Trophoblast cell (in vitro differentiated cells and primary cell): ENCODE data around the gene PAX5.

Experiments
- DNase-seq, 2 donors: peaks; one replicate each; pipeline ENCODE4 v3.0.0-alpha.2; 2016
- H2AFZ ChIP-seq: 2 replicates; pipeline ENCODE4 v1.6.1; 2013; ENCODE audit warnings: low read length, moderate library complexity, mild to moderate bottlenecking; ENCODE audit not compliant: insufficient read depth, poor library complexity
- H2AK5ac ChIP-seq: 2 replicates; pipeline ENCODE4 v1.6.1; 2013; ENCODE audit warnings: mild to moderate bottlenecking, low read length
- H2BK120ac ChIP-seq: 2 replicates; pipeline ENCODE4 v1.6.1; 2013; ENCODE audit warnings: low read length, mild to moderate bottlenecking, moderate library complexity; ENCODE audit not compliant: insufficient read depth, poor library complexity
- H2BK12ac ChIP-seq: 2 replicates; pipeline ENCODE4 v1.6.1; 2013; ENCODE audit warnings: mild to moderate bottlenecking, low read length, moderate library complexity
- H2BK5ac ChIP-seq: 2 replicates; pipeline ENCODE4 v1.6.1; 2013; ENCODE audit warnings: low read length, low read depth, moderate library complexity, mild to moderate bottlenecking; ENCODE audit not compliant: poor library complexity
- H3K14ac ChIP-seq: 2 replicates; pipeline ENCODE4 v1.6.1; 2013; ENCODE audit warnings: mild to moderate bottlenecking, low read length
- H3K18ac ChIP-seq: 2 replicates; pipeline ENCODE4 v1.6.1; 2013; ENCODE audit warnings: mild to moderate bottlenecking, low read length
- H3K23ac ChIP-seq: 2 replicates; pipeline ENCODE4 v1.6.1; 2013; ENCODE audit warnings: low read length
- H3K27ac ChIP-seq: 2 replicates; pipeline ENCODE4 v1.5.1; 2013; ENCODE audit warnings: low read depth, mild to moderate bottlenecking, inconsistent platforms, low read length, moderate library complexity
- H3K27me3 ChIP-seq: 2 replicates; pipeline ENCODE4 v1.6.1; 2013; ENCODE audit warnings: inconsistent platforms, mild to moderate bottlenecking, low read length, moderate library complexity; ENCODE audit not compliant: insufficient read depth
- H3K36me3 ChIP-seq, 2 experiments: 1 replicate in 1 of 2; 2 replicates in 1 of 2; pipeline ENCODE4 v1.6.1; 2013; ENCODE audit warnings: low read length in 2 of 2, mild to moderate bottlenecking in 2 of 2, moderate library complexity in 1 of 2; ENCODE audit not compliant: insufficient read depth in 2 of 2, control insufficient read depth in 1 of 2
- H3K4ac ChIP-seq: 2 replicates; pipeline ENCODE4 v1.6.1; 2013; ENCODE audit warnings: low read depth, mild to moderate bottlenecking, low read length, moderate library complexity
- H3K4me1 ChIP-seq, 2 experiments: 1 replicate in 1 of 2; 2 replicates in 1 of 2; pipeline ENCODE4 v1.6.1; 2013; ENCODE audit warnings: low read length in 2 of 2, mild to moderate bottlenecking in 2 of 2, moderate library complexity in 1 of 2; ENCODE audit not compliant: insufficient read depth in 2 of 2, control insufficient read depth in 1 of 2
- H3K4me2 ChIP-seq: 2 replicates; pipeline ENCODE4 v1.6.1; 2013; ENCODE audit warnings: inconsistent platforms, mild to moderate bottlenecking, low read length, moderate library complexity
- H3K4me3 ChIP-seq: 2 replicates; pipeline ENCODE4 v1.5.1; 2013; ENCODE audit warnings: mild to moderate bottlenecking, low read depth, low read length, inconsistent platforms
- H3K79me1 ChIP-seq: one replicate; pipeline ENCODE4 v1.6.1; 2013; ENCODE audit warnings: low read length
- H3K79me2 ChIP-seq: 2 replicates; pipeline ENCODE4 v1.6.1; 2013; ENCODE audit warnings: low read length, mild to moderate bottlenecking; ENCODE audit not compliant: control insufficient read depth, insufficient read depth, poor library complexity
- H3K9ac ChIP-seq: 2 replicates; pipeline ENCODE4 v1.6.1; 2013; ENCODE audit warnings: mild to moderate bottlenecking, low read length
- H3K9me3 ChIP-seq: 2 replicates; pipeline ENCODE4 v1.6.1; 2013; ENCODE audit warnings: low read depth, mild to moderate bottlenecking, control low read depth, inconsistent platforms, low read length; ENCODE audit not compliant: insufficient read depth
- H4K12ac ChIP-seq: 2 replicates; pipeline ENCODE4 v1.6.1; 2013; ENCODE audit warnings: low read depth, mild to moderate bottlenecking, low read length, moderate library complexity
- H4K8ac ChIP-seq: 2 replicates; pipeline ENCODE4 v1.6.1; 2013; ENCODE audit warnings: low read depth, mild to moderate bottlenecking, low read length, moderate library complexity
- H4K91ac ChIP-seq: one replicate; pipeline ENCODE4 v1.6.1; 2013; ENCODE audit warnings: low read depth, mild to moderate bottlenecking, low read length, moderate library complexity
- WGBS: extraction: QIAGEN DNeasy Blood & Tissue Kit; methylation state at CpG from one replicate; pipeline ENCODE4 v1.1.7; 2013; ENCODE audit warnings: missing lambda C conversion rate; ENCODE audit not compliant: insufficient read length, insufficient coverage; ENCODE audit errors: extremely low coverage; 5-methylcytosine and 5-hydroxymethylcytosine counted together

The PAX5 gene

GRCh38 chr9:36891341-36891811 is 142.7 kb downstream of the PAX5 start:
- Histone ChIP-seq H3K79me2 (no peaks in the 10 kb centered on the region), H2AK5ac (no peak overlapping the region), H3K4me3 (peak overlapping the region; percentile 39), H3K4ac (no peak overlapping the region), H3K79me1 (no peaks in the 10 kb centered on the region), H2BK120ac (no peak overlapping the region), H3K14ac (no peak overlapping the region), H3K36me3 (no peaks in the 10 kb centered on the region), H4K8ac (no peak overlapping the region), H2AFZ (no peak overlapping the region), H3K27ac (no peak overlapping the region), H4K12ac (no peak overlapping the region), H3K27me3 (no peaks in the 10 kb centered on the region), H3K4me1 (peaks cover 0 to 3% of the 10 kb centered on the region in 2 experiments), H2BK5ac (no peak overlapping the region), H3K23ac (no peak overlapping the region), H3K9me3 (no peaks in the 10 kb centered on the region), H3K18ac (no peak overlapping the region), H2BK12ac (no peak overlapping the region), H3K9ac (peak overlapping the region; percentile 60), H3K4me2 (no peak overlapping the region), H4K91ac (no peak overlapping the region)
- WGBS, result no CpG with 5 or more reads among the region's 13 CpGs
- DNase-seq, result peak; percentile 8 to 23

- Histone ChIP-seq H3K9me3 (no peaks in the 10 kb centered on the region), H3K27me3 (no peaks in the 10 kb centered on the region), H2BK120ac (no peak overlapping the region), H3K79me2 (no peaks in the 10 kb centered on the region), H3K79me1 (no peaks in the 10 kb centered on the region), H2BK5ac (no peak overlapping the region), H4K91ac (no peak overlapping the region), H2AK5ac (no peak overlapping the region), H4K12ac (no peak overlapping the region), H2AFZ (no peak overlapping the region), H3K23ac (no peak overlapping the region), H3K4me3 (no peak overlapping the region), H4K8ac (no peak overlapping the region), H3K36me3 (no peaks in the 10 kb centered on the region), H3K27ac (no peak overlapping the region), H3K9ac (no peak overlapping the region), H3K14ac (no peak overlapping the region), H2BK12ac (no peak overlapping the region), H3K18ac (no peak overlapping the region), H3K4me1 (peaks cover 0 to 3% of the 10 kb centered on the region in 2 experiments), H3K4ac (no peak overlapping the region), H3K4me2 (no peak overlapping the region)
- no peak for DNase-seq
- no CpG with 5 or more reads among the region's 6 CpGs for WGBS
Measured at GRCh38 chr9:36889844-36890243, 144.2 kb downstream of the PAX5 start.

DNA sequence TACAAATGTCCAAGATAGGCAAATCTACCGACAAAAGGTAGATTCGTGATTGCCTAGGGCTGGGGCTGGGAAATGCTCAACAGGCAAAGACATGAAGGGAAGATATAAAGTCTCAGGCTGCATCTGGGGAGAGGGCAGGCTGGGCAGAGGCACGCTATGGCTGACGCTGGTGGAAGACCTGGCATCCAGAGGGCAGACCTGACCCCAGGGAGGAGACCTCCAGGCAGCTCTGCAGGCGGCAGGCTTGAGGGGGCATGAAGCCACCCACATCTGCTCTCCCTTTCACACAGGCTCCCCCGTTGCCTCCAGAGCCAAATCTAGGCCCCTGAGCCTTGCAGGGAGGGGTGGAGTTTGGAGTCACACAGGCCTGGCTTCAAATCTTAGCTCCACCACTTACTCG is 145.5 kb downstream of the PAX5 start:
- Histone ChIP-seq H3K36me3 (no peaks in the 10 kb centered on the region), H3K79me1 (no peaks in the 10 kb centered on the region), H3K27ac (no peak overlapping the region), H4K8ac (no peak overlapping the region), H3K27me3 (no peaks in the 10 kb centered on the region), H3K79me2 (no peaks in the 10 kb centered on the region), H3K18ac (no peak overlapping the region), H3K4me1 (peaks cover 0 to 3% of the 10 kb centered on the region in 2 experiments), H4K12ac (no peak overlapping the region), H4K91ac (no peak overlapping the region), H2BK5ac (no peak overlapping the region), H3K9me3 (no peaks in the 10 kb centered on the region), H3K14ac (no peak overlapping the region), H3K23ac (no peak overlapping the region), H2BK12ac (no peak overlapping the region), H3K4me2 (no peak overlapping the region), H2BK120ac (no peak overlapping the region), H3K4ac (no peak overlapping the region), H3K4me3 (no peak overlapping the region), H3K9ac (no peak overlapping the region), H2AK5ac (no peak overlapping the region), H2AFZ (no peak overlapping the region)
- no peak for DNase-seq
- no CpG with 5 or more reads among the region's 7 CpGs for WGBS

DNA sequence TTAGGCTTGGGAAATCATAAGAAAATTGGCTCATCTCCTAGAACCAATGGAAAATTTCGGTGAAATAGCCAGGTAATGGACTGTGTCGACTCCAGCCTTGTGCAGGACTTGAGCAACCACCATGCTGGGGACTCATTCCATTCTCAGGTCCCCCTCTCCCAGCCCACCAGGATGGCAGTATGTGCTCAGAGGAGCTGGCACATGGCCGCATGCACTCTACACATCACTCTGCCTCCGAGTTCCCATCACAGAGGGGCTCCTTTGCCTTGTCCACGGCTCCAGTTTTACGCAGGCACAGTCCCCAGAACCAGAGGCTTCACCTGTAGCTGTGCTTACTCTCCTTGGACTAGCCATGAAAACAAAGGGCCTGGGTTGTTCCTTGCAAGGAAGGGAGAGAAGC is 149.3 kb downstream of the PAX5 start:
- Histone ChIP-seq H3K4me3 (no peak overlapping the region), H2BK12ac (no peak overlapping the region), H3K4me2 (no peak overlapping the region), H3K9ac (no peak overlapping the region), H3K27me3 (peaks cover 3% of the 10 kb centered on the region), H3K36me3 (no peaks in the 10 kb centered on the region), H3K4ac (no peak overlapping the region), H2BK120ac (no peak overlapping the region), H3K79me1 (no peaks in the 10 kb centered on the region), H4K91ac (no peak overlapping the region), H2AFZ (no peak overlapping the region), H3K18ac (no peak overlapping the region), H2BK5ac (no peak overlapping the region), H3K14ac (no peak overlapping the region), H4K8ac (no peak overlapping the region), H4K12ac (no peak overlapping the region), H3K9me3 (peaks cover 1% of the 10 kb centered on the region), H3K79me2 (no peaks in the 10 kb centered on the region), H3K4me1 (no peaks in the 10 kb centered on the region), H2AK5ac (no peak overlapping the region), H3K27ac (no peak overlapping the region), H3K23ac (no peak overlapping the region)
- WGBS, result no CpG with 5 or more reads among the region's 6 CpGs
- DNase-seq, result no peak
